HCT116 (cell line): ENCODE results near the gene ELK4. TPM values are rescaled to one million over a fixed set of nuclear protein-coding genes. Genes with fewer than 3 reads are reported as not detected.

Source experiments
- ATAC-seq: fragments of 200-7000 bp; cut with Tn5 transposase; 2 replicates; pipeline ENCODE4 v1.9.1; 2020; ENCODE audit warnings: mild to moderate bottlenecking, moderate library complexity
- BruUV-seq: library from RNA; stranded (reverse); fragments of 400-500 nt; replicated peaks from 2 replicates; lab custom pipeline; 2021; lab: Mats Ljungman, UMichigan
- CTCF ChIA-PET: fragments of 300-600 bp; sonication (Branson Sonifier 250); formaldehyde crosslinking; loops from one replicate; lab custom pipeline; 2021; ENCODE audit warnings: antibody characterized with exemption; lab: Charles Lee
- POLR2A ChIA-PET: fragments of 300-600, 350-600 bp; sonication (Branson Sonifier 250); formaldehyde crosslinking; loops from one replicate; lab custom pipeline; 2021; ENCODE audit warnings: antibody characterized with exemption; lab: Charles Lee
- RAD21 ChIA-PET, 2 experiments: fragments of 300-600 bp; sonication (Branson Sonifier 250); formaldehyde crosslinking; loops; one replicate each; lab custom pipeline; 2023; ENCODE audit warnings: low total read pairs in 2 of 2; ENCODE audit not compliant: uncharacterized antibody in 2 of 2, unreplicated experiment in 2 of 2, low non-redundant PET in 1 of 2; lab: Charles Lee
- DNase-seq: peaks from one replicate; pipeline ENCODE4 v3.0.0-alpha.2; 2010; ENCODE audit warnings: low read depth, low spot score
- H2AFZ ChIP-seq: fragments of 200-600 bp; shearing (Covaris generic), sonication (generic); 2 replicates; pipeline ENCODE4 v1.6.1; 2017; ENCODE audit warnings: low read depth, mixed run types, mixed read lengths, antibody characterized with exemption, low read length; ENCODE audit not compliant: poor library complexity, severe bottlenecking
- H3K27ac ChIP-seq: 2 replicates; pipeline ENCODE4 v1.5.1; 2012; ENCODE audit warnings: low read depth, low read length
- H3K27me3 ChIP-seq: fragments of 200-600 bp; sonication (generic); 2 replicates; pipeline ENCODE4 v1.6.1; 2016; ENCODE audit warnings: mixed run types, low read length, mixed read lengths; ENCODE audit not compliant: insufficient read depth
- H3K36me3 ChIP-seq, 2 experiments: fragments of 200-500 bp in 1 of 2; fragments of 200-600 bp in 1 of 2; sonication (Bioruptor generic) in 1 of 2; sonication (generic) in 1 of 2; 2 replicates each; pipeline versions ENCODE4 v1.5.1 to v1.6.1; 2014 to 2016; ENCODE audit warnings: low read length in 2 of 2, inconsistent platforms in 1 of 2, mixed read lengths in 1 of 2, mixed run types in 1 of 2; ENCODE audit not compliant: insufficient read depth in 2 of 2, control insufficient read depth in 1 of 2
- H3K4me1 ChIP-seq, 2 experiments: fragments of 200-600 bp in 1 of 2; sonication (generic) in 1 of 2; 2 replicates each; pipeline versions ENCODE4 v1.5.1 to v1.6.1; 2012 to 2017; ENCODE audit warnings: low read length in 2 of 2, inconsistent platforms in 1 of 2, mild to moderate bottlenecking in 1 of 2, mixed read lengths in 1 of 2, mixed run types in 1 of 2, moderate library complexity in 1 of 2; ENCODE audit not compliant: insufficient read depth in 2 of 2, control insufficient read depth in 1 of 2
- H3K4me2 ChIP-seq: fragments of 200-600 bp; sonication (generic); 2 replicates; pipeline ENCODE4 v1.6.1; 2017; ENCODE audit warnings: mixed run types, low read length, mixed read lengths
- H3K4me3 ChIP-seq, 2 experiments: fragments of 200-600 bp in 1 of 2; sonication (generic) in 1 of 2; replicated peaks in 1 of 2; 2 replicates each; pipeline ENCODE4 v1.5.1; 2011 to 2016; ENCODE audit warnings: low read length in 2 of 2, control low read depth in 1 of 2, low read depth in 1 of 2, mild to moderate bottlenecking in 1 of 2, mixed read lengths in 1 of 2, mixed run types in 1 of 2
- H3K79me2 ChIP-seq: fragments of 200-600 bp; sonication (generic); 2 replicates; pipeline ENCODE4 v1.6.1; 2017; ENCODE audit warnings: mild to moderate bottlenecking, mixed run types, low read length, moderate library complexity, mixed read lengths; ENCODE audit not compliant: insufficient read depth
- H3K9ac ChIP-seq: fragments of 200-600 bp; sonication (generic); 2 replicates; pipeline ENCODE4 v1.6.1; 2016; ENCODE audit warnings: low read length, mixed read lengths
- H3K9me2 ChIP-seq: fragments of 200-600 bp; sonication (generic), shearing (Covaris generic); 2 replicates; pipeline ENCODE4 v1.6.1; 2017; ENCODE audit warnings: mixed run types, mild to moderate bottlenecking, moderate library complexity; ENCODE audit not compliant: insufficient read depth
- H3K9me3 ChIP-seq, 2 experiments: fragments of 200-500 bp in 1 of 2; fragments of 200-600 bp in 1 of 2; sonication (Bioruptor generic) in 1 of 2; sonication (generic) in 1 of 2; 2 replicates each; pipeline ENCODE4 v1.6.1; 2014 to 2017; ENCODE audit warnings: low read length in 2 of 2, mixed read lengths in 2 of 2, inconsistent platforms in 1 of 2, low read depth in 1 of 2, mild to moderate bottlenecking in 1 of 2, mixed run types in 1 of 2, moderate library complexity in 1 of 2; ENCODE audit not compliant: control insufficient read depth in 1 of 2, insufficient read depth in 1 of 2
- H4K20me1 ChIP-seq: fragments of 200-600 bp; sonication (generic), shearing (Covaris generic); 2 replicates; pipeline ENCODE4 v1.6.1; 2017; ENCODE audit warnings: mixed run types, mild to moderate bottlenecking, moderate library complexity; ENCODE audit not compliant: insufficient read depth
- CBX3 ChIP-seq: IDR thresholded peaks from 2 replicates; pipeline ENCODE4 v1.6.1; 2012; ENCODE audit warnings: low read depth
- EGR1 ChIP-seq: IDR thresholded peaks from 2 replicates; pipeline ENCODE4 v1.6.1; 2012; ENCODE audit warnings: low read depth
- ELF1 ChIP-seq: IDR thresholded peaks from 2 replicates; pipeline ENCODE4 v1.6.1; 2012; ENCODE audit warnings: low read depth, borderline replicate concordance
- EZH2phosphoT487 ChIP-seq: fragments of 200-600 bp; IDR thresholded peaks from 2 replicates; pipeline ENCODE4 v1.6.1; 2018; ENCODE audit warnings: antibody characterized with exemption, borderline replicate concordance
- FOSL1 ChIP-seq: IDR thresholded peaks from 2 replicates; pipeline ENCODE4 v1.6.1; 2012; ENCODE audit warnings: low read depth
- JUND ChIP-seq: IDR thresholded peaks from 2 replicates; pipeline ENCODE4 v1.6.1; 2012
- POLR2A ChIP-seq: IDR thresholded peaks from 2 replicates; pipeline ENCODE4 v1.7.0; 2011; ENCODE audit warnings: borderline replicate concordance; ENCODE audit not compliant: insufficient read depth, insufficient read length; ENCODE audit errors: extremely low read depth
- POLR2AphosphoS5 ChIP-seq: IDR thresholded peaks from 2 replicates; pipeline ENCODE4 v1.6.1; 2011; ENCODE audit warnings: mild to moderate bottlenecking, low read depth, low read length, moderate library complexity
- RAD21 ChIP-seq: IDR thresholded peaks from 2 replicates; pipeline ENCODE4 v1.6.1; 2012; ENCODE audit warnings: low read depth, mild to moderate bottlenecking
- SIN3A ChIP-seq: IDR thresholded peaks from 2 replicates; pipeline ENCODE4 v1.6.1; 2012; ENCODE audit warnings: low read depth
- SP1 ChIP-seq: IDR thresholded peaks from 2 replicates; pipeline ENCODE4 v1.6.1; 2012; ENCODE audit warnings: low read depth
- SRF ChIP-seq: IDR thresholded peaks from 2 replicates; pipeline ENCODE4 v1.6.1; 2012; ENCODE audit warnings: low read depth
- TCF7L2 ChIP-seq: IDR thresholded peaks from 2 replicates; pipeline ENCODE4 v1.7.0; 2011; ENCODE audit warnings: borderline replicate concordance, inconsistent platforms; ENCODE audit not compliant: insufficient read depth, insufficient read length; ENCODE audit errors: extremely low read depth
- YY1 ChIP-seq: IDR thresholded peaks from 2 replicates; pipeline ENCODE4 v1.6.1; 2011; ENCODE audit warnings: low read length, low read depth, moderate library complexity, mild to moderate bottlenecking; ENCODE audit not compliant: insufficient replicate concordance; ENCODE audit errors: extremely low read depth
- ZFX ChIP-seq: fragments of 450-650 bp; IDR thresholded peaks from 2 replicates; pipeline ENCODE4 v1.6.1; 2017
- ZNF274 ChIP-seq: fragments of 200-500 bp; sonication (Bioruptor generic); IDR thresholded peaks from 2 replicates; pipeline ENCODE4 v1.6.1; 2014; ENCODE audit warnings: mild to moderate bottlenecking, low read depth, low read length, inconsistent platforms
- intact Hi-C: fragments of 100-400 bp; cut with micrococcal nuclease; formaldehyde crosslinking; loops from 2 replicates; pipeline ENCODE4 v1.10.0; 2022
- total RNA-seq: library from RNA; stranded (reverse); gene quantifications from one replicate; pipeline ENCODE4 v1.2.1, GENCODE V29; 2021; ENCODE audit not compliant: unreplicated experiment
- TF ChIP-seq, protein P1 (sequence below): IDR thresholded peaks from 2 replicates; pipeline ENCODE4 v1.6.1; 2012
- TF ChIP-seq, protein P2 (sequence below), 3 experiments: fragments of 200-600 bp in 1 of 3; sonication (generic) in 1 of 3; IDR thresholded peaks in 2 of 3; conservative IDR thresholded peaks in 1 of 3; 2 replicates each; pipeline ENCODE4 v1.5.1; 2012 to 2017; ENCODE audit warnings: low read depth in 2 of 3, low read length in 2 of 3, antibody characterized with exemption in 1 of 3, borderline replicate concordance in 1 of 3, control low read depth in 1 of 3, mild to moderate bottlenecking in 1 of 3, mixed read lengths in 1 of 3, mixed run types in 1 of 3, moderate library complexity in 1 of 3; ENCODE audit not compliant: insufficient read depth in 1 of 3
- TF ChIP-seq, protein P3 (sequence below): IDR thresholded peaks from 2 replicates; pipeline ENCODE4 v1.6.1; 2011; ENCODE audit warnings: mild to moderate bottlenecking, low read length, moderate library complexity; ENCODE audit not compliant: insufficient replicate concordance; ENCODE audit errors: extremely low read depth
- TF ChIP-seq, protein P4 (sequence below): IDR thresholded peaks from 2 replicates; pipeline ENCODE4 v1.6.1; 2012

Gene ELK4
- total RNA-seq, 1 experiment from 2014 or later, result 46.2 TPM

DNA sequence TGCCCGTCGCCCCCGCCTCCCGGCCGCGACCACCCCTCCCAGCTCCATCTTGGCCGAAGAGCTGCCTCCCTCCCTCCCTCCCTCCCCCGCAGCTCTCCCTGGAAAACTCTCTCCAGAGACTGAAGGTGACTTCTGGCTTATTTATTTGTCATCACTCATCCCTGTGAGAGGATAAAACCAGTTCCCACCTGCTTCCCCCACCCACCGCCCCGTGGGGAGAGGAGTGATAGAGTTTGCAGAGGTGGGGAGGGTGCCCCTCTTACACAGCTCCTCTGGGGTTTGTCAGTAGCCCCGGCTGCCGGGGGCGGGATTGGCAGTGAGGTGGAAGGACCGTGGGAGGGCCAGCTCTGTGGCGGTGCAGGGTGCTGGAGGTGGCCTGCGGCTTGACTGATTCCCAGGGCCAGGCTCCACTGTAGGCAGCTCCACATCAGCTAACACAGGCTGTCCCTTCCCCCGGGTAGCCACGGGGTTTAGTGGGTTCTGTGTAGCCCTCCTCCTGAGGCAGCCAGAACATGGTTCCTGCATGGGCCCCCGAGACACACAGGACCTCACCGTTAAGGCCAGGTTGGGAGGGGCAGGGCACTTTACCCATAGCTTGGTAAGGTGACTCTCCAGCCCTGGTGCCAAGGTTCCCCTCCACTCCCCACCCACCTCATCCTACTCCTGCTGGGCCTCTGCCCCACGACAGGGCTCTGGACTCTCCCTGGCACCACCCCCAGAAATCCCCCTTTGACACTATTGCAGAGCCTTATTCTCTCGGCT is 62.2 kb downstream of the ELK4 start:
- RAD21 ChIA-PET, result no interaction called here
- Histone ChIP-seq H3K9ac (no peak overlapping the region), H3K27ac (no peak overlapping the region), H3K4me2 (peak overlapping the region; percentile 12; the same call in 1 of the 2 replicates), H3K9me2 (no peaks in the 10 kb centered on the region), H3K4me1 (no peaks in the 10 kb centered on the region), H3K36me3 (no peaks in the 10 kb centered on the region), H3K27me3 (no peaks in the 10 kb centered on the region), H3K4me3 (no peak overlapping the region), H2AFZ (no peak overlapping the region), H4K20me1 (no peaks in the 10 kb centered on the region), H3K79me2 (no peaks in the 10 kb centered on the region), H3K9me3 (no peaks in the 10 kb centered on the region)
- intact Hi-C loops, result no loop called here
- no TSS peak for BruUV-seq
- CTCF ChIA-PET, result no interaction called here
- no peak for DNase-seq
- POLR2A ChIA-PET, result no interaction called here
- no peak for ATAC-seq
- TF ChIP-seq, protein P1, sequence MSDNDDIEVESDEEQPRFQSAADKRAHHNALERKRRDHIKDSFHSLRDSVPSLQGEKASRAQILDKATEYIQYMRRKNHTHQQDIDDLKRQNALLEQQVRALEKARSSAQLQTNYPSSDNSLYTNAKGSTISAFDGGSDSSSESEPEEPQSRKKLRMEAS, result no peak
- TF ChIP-seq, protein P2, sequence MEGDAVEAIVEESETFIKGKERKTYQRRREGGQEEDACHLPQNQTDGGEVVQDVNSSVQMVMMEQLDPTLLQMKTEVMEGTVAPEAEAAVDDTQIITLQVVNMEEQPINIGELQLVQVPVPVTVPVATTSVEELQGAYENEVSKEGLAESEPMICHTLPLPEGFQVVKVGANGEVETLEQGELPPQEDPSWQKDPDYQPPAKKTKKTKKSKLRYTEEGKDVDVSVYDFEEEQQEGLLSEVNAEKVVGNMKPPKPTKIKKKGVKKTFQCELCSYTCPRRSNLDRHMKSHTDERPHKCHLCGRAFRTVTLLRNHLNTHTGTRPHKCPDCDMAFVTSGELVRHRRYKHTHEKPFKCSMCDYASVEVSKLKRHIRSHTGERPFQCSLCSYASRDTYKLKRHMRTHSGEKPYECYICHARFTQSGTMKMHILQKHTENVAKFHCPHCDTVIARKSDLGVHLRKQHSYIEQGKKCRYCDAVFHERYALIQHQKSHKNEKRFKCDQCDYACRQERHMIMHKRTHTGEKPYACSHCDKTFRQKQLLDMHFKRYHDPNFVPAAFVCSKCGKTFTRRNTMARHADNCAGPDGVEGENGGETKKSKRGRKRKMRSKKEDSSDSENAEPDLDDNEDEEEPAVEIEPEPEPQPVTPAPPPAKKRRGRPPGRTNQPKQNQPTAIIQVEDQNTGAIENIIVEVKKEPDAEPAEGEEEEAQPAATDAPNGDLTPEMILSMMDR (IDR thresholded peaks at IDR 0.05 in 2 of 3, conservative IDR thresholded peaks at IDR 0.05 in 1 of 3; ENCODE audit: borderline replicate concordance in 1 of 3, insufficient read depth in 1 of 3, low read depth in 2 of 3, low read length in 2 of 3), result no peak
- TF ChIP-seq SRF (no peak), SIN3A (no peak), FOSL1 (no peak), POLR2AphosphoS5 (no peak), SP1 (no peak), TCF7L2 (no peak), EGR1 (no peak), YY1 (no peak), POLR2A (no peak), RAD21 (no peak), ZNF274 (no peak), JUND (no peak), CBX3 (no peak), ZFX (no peak), EZH2phosphoT487 (no peak), ELF1 (no peak)
- TF ChIP-seq, protein P3, sequence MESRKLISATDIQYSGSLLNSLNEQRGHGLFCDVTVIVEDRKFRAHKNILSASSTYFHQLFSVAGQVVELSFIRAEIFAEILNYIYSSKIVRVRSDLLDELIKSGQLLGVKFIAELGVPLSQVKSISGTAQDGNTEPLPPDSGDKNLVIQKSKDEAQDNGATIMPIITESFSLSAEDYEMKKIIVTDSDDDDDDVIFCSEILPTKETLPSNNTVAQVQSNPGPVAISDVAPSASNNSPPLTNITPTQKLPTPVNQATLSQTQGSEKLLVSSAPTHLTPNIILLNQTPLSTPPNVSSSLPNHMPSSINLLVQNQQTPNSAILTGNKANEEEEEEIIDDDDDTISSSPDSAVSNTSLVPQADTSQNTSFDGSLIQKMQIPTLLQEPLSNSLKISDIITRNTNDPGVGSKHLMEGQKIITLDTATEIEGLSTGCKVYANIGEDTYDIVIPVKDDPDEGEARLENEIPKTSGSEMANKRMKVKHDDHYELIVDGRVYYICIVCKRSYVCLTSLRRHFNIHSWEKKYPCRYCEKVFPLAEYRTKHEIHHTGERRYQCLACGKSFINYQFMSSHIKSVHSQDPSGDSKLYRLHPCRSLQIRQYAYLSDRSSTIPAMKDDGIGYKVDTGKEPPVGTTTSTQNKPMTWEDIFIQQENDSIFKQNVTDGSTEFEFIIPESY, result no peak
- TF ChIP-seq, protein P4, sequence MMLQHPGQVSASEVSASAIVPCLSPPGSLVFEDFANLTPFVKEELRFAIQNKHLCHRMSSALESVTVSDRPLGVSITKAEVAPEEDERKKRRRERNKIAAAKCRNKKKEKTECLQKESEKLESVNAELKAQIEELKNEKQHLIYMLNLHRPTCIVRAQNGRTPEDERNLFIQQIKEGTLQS, result no peak
